GM18499 (cell line): Measurements from ENCODE around the gene MACROD2.

Experiments used
- ATAC-seq: cut with Tn5 transposase; IDR thresholded peaks from one replicate; pipeline ENCODE4 v1.9.1; 2021; ENCODE audit warnings: moderate number of reproducible peaks; ENCODE audit not compliant: insufficient read depth, unreplicated experiment

Gene MACROD2

DNA sequence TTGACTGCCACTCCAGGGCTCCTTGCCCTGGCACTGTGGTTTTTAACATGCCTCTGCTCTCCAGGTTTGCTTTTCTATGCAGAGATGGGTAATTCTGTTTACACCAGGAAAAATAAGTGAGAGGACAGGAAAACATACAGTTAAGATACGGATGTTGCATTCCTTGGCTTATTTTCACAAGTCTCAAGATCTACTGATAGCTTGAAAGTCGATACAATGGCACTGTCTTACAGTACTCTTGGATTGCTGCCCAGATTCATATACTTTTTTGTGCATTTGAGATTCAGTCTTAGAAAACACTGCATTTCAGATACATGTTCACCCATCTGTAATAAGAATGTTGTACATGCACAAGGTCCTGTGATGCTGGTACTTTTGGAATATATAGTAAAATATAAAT is 501.7 kb downstream of the MACROD2 start:
- ATAC-seq: no peak

DNA sequence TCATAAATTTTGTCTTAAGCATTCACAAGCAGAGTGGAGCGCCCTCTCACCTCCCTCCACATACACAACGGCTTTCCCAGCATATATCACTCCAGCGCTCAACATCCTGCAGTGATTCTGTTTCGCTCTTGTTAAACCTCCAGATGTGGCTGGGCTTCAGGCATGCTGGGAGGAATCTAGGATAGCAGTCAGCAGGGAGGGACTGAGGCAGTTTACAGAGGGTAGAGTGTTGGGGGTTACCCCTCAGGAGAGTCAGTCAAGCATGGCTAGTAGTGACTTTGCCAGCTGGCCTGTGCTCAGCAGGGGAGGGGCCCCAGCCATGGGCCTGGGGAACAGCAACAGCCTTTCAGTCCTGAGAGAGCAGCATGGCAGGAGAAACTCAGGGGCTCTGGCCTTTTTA is 503.5 kb downstream of the MACROD2 start:
- ATAC-seq: no peak

DNA sequence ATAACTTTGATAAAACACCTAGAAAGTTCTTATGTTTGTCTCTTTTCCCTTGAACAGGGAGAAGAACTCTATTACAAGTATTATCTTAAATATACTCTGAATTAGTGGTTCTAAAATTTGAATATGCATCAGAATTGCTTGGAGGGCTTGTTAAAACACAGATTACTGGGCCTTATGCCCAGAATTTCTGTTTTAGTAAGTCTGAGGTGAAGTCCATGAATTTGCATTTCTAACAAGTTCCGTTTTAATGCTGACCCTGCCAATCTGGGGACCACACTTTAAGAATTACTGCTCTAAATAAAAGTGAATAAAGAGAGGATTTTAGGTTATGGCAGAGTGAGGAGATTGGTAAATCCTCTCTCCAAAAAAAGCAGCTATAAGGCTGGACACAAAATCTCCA is 510.2 kb downstream of the MACROD2 start:
- ATAC-seq: no peak

DNA sequence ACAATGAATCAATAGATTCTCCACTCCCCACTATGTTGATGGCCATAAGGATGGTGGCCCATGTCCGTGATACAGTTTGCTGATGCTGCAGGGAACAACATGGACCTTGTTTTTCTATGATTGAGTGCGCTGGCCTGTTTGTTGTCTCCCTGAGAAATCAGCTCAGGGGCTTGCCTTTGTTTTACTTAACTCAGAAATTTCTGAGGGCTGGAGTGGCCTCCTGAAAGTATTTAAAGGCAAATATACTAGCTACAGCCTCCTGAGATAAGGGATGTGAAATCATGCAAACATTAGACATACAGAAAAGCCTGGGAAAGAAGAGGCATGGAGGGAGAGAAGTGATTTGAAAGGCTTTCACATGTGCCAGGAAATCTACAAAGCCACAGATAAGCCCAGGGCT is 512.4 kb downstream of the MACROD2 start:
- no peak for ATAC-seq

DNA sequence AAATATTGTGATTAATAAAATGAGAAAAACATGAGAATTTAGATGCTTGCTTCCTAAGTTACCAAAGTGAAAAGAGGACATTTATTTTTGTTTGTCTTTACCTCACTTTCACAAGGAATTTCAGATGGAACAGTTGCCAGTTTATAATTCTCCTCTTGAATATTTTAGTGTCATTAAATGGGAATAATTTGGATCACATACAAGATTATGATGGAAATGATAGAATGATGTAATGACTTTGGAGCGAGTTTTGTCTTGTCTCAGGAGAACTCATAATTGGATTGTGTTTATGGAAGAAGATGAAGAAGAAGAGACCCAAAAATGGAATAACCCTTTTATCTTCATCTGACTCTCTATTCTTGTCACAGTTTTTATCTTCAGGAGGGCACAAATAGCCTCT is 515.0 kb downstream of the MACROD2 start:
- ATAC-seq: no peak

DNA sequence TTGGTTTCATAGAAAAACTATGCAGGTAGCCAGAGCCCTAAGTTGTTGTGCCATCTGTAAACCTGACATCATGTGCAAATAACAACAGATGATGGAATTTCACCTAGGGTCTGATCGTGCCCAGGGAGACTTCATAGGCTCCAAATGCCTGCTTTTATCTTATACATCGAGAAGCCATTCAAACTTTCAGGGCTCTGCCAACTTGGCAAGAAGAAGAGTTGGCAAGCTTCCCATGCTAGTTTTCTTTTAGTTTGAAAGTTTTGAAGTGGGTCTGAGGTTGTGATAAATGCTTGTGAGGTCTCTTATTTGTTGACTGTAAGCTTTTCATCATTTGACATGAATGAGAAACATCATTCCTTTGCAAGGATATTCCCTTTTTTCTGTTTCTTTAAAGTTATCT is 517.5 kb downstream of the MACROD2 start:
- ATAC-seq: no peak

DNA sequence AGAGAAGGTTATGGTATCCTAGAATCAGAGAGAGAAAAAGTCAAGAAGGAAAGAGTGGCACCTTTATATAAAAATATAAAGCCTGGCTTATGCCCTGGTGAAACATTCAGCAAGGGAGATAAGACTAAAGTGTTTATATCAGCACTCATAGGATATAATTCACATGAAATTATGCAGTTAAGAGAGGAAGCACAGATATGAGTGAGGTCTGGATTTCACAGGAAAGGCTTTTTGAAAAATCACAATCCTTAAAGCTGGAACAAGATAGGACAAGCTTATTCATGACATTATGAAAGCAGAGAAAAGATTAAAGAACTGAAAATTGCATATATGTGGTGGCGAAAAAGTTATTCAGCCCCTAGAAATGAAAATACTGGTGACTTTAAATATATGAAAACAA is 523.3 kb downstream of the MACROD2 start:
- no peak for ATAC-seq

DNA sequence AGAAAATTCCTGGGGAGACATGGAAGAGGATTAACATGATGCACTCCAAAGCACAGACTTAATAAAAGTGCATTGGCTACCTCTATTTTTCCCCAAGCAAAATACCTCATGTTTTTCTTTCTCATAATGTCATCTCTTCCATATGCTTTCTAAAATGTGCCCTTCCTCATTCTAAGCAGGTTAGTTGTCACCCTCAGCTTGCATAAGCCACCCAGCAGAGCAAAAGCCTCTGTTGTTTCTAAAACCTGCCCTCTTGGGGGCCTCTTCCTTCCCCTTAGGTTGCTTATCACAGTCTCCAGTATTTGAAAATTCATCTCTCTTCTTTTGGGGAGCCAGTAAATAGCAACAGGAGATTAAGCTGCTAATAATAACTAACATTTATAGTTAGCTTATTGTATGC is 525.7 kb downstream of the MACROD2 start:
- no peak for ATAC-seq

DNA sequence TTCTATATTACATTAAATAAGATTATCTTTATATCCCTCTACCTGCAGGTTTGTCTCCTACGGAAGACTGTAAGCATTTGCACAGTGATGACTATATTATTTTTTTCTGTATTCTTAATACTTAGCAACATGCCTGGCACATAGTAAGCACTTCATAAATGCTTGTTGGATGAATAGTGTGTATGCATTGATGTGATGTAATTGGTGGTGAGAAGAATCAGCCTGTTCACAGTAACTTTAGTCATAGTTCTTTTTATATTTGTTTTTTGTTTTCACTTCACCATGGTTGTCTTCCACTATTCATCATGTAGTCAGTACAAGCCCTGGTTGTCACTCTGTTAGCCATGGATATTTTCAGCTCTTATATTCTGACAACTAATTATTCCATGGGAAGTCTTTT is 526.1 kb downstream of the MACROD2 start:
- no peak for ATAC-seq

DNA sequence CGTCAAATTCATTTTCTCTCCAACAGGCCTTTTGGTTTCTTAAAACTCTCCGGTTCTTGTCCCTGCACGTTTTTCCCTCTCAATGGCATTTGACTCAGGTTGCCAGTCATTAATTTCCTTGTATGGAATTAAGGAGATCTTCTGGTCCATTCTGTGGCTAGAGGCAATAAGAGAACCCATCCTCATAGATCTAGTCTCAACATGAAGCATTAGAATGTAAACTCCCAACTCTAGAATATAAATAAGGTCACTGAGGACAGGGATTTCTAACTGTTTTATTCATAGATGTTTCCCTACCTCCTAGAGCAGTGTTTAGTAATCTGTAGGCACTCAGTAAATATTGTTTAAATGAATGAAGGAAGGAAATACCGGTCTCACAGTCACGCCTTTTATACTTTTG is 527.3 kb downstream of the MACROD2 start:
- ATAC-seq: no peak

DNA sequence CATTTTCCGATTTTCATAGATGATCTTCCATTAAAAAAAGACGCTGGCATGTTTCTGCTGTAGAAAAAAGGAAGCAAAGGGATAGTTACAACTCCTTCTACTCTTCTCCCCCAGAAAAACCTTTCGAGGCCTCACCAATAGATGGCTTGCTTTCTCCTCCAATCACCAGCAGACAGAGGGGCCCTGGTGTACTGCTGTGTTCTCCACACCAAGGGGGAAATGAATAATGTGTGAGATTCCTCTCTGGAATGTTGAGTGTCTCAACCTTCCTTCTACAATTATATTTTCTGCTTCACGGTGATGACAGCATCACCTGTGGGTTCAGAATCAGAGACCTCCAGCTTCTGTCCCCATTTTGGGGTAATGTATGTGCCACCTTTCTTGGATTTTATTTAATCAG is 527.8 kb downstream of the MACROD2 start:
- ATAC-seq: no peak

DNA sequence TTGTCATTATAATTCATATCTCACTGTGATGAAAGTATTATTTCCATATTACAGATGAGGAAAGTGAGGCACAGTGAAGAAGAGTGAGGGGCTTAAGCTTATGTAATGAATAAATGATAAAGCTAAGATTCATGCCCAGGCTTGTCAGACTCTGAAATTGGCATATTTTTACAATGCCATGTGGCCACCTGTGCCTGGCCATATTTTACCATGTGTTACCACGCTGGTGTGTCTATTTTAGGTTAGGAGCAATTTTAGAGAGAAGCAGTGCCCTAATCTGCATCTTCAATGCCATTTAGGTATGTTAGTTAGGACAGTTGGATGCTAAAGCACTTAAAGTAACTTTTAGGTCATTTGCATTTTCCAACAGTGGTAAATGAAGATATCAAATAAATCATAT is 530.1 kb downstream of the MACROD2 start:
- no peak for ATAC-seq

DNA sequence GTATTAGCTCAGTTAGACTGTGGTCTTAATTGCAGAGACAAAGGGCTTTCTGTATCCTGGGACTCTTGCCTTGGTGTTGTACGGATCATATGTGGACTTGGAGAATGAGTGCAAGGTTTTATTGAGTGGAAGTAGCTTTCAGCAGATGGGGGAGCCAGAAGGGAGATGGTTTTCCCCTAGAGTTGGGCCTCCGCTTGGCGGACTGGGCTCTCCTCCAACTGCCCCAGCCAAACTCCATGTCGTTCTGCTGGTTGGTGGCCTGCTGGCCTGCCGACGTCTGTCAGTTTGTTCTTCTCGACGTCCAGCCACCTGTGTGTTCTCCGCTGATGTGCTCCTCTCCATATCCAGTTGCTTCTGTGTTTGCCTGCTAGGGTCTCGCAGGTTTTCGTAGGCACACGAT is 531.6 kb downstream of the MACROD2 start:
- no peak for ATAC-seq

DNA sequence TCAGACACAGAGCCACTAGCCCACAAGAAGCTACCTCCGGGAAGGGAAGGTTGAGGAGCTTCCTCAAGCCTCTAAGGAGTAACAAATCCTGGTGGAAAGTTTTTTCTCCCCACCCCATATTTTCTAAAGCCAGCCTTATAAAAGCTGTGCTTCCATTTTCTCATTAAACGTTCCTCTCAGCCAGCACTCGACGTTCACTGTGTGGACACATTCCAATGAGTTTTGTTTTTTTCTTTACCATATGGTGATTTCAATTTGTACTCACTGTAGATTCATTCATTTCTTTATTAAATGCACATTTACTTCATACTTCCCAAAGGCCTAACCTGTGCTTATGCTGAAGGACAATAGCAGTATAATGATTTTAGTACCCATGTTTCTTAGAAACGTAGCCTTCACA is 536.5 kb downstream of the MACROD2 start:
- no peak for ATAC-seq

DNA sequence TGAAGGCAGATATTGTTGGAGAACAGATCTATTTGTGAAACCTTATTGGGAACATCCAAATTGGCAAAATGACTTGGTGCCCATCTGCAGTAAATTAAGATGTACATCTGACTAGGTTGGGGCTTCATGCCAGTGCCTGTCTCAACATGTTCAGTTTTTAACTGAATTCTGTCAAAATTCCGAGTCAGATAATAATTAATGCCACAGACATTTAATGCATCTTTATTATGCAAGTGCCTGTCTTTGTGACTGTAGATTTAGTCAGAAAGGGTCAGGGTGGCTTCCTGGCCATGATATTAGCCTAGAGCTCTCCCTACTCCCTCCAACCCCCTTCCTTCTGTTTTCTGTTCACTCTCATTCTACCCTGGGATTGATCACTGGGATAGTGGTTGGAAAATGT is 541.4 kb downstream of the MACROD2 start:
- ATAC-seq: no peak

DNA sequence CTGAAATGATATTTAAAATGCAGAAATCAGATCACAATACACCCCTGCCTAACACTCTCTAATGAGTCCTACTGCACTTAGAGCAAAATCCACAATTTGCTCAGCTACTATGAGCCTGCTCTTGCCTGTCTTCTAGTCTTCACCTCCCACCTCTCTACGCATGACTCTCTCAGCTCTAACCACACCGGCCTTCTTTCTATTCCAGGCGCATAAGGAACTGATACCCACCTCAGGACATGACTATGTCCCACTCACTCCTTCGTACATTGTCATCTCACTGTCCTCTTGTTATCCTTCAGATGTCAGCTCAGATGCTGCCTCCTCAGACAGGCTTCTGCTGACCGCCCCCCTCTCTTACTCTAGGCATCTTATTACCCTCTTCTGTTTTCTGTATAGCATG is 543.1 kb downstream of the MACROD2 start:
- peak; percentile 91 for ATAC-seq

DNA sequence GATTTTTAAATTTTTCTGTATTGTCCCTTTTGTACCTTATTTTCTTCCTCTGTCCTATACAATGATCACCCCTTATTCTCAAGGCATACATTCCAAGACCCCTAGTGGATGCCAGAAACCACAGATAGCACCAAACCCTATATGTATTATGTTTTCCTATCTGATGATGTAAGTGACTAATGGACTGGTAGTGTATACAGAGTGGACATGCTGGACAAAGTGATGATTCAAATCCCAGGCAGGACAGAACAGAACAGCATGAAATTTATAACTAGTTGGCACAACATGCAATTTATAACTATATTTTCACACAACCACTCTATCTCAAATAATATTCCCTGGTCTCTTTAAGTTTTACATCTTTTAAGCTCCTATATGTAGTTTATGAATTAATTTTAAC is 547.7 kb downstream of the MACROD2 start:
- ATAC-seq: no peak

DNA sequence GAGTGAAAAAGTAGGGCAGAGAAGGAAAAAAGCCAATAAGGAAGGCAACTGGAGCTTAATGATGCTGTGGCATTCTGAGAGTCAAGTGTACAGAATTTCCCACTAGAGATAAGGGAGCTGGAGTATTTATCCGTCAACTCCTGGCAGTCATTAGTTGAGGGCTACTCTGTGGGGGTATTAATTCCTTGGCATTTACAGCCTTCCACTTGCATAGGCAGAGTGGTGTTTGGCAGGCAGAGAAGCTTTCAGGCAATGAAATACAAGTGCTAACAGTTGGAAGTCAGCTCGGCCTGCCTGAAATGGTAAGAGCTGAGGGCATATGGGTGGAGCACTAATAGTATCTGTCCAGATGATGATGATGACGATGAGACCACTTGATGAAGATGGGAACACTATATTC is 549.4 kb downstream of the MACROD2 start:
- ATAC-seq: no peak

DNA sequence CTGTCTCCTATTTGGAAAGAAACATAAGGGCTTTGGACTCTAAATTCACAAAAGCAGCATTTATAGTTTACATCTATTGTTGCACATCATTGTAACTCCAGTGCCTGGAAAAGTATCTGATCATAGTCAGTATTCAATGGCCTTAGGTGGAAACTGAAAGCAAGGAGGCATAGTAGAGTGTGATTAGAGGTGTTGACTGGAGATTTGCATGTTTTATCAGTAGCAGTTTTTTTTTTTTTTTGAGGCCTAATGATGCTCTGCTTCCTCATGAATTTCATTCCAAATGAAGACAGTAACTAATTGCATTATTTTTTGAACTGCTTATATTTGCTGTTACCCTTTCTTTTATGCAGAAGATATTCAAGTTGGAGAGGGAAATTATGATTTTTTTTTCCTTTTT is 555.3 kb downstream of the MACROD2 start:
- ATAC-seq: no peak

DNA sequence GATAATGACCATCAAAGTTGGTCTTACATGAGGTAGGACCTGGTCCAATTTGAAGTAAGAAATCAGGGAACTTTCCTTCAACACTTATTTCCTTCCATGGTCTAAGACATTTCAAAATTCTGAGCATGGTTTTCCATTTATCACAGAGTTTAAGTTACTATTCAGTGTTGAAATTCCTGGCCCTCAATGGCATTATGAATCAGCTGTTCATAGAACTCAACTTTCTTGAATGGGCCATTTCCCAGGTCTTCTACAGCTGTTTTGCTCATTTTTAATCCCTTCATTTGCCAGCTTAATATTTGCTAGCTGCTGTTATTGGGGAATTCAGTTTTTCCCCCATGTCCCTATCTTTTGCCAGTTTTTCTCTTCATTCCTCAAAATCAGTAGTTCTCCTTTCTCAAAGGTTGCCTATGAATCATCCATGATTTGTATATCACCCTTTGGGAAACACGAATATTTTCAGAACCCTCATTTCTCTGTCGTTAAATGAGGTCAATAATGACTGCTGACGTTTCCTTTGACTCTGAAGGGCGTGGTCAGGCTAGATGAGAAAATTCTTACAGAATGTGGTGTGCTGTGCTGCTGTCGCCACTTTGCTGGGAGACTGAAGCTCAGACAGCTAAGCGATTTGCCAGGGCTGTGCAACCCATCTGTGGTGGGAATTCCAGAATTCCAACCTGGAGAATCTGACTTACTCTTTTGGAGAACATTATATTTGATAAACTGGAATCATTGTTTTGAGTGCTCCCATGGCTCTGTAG is 558.6 kb downstream of the MACROD2 start:
- ATAC-seq: no peak

DNA sequence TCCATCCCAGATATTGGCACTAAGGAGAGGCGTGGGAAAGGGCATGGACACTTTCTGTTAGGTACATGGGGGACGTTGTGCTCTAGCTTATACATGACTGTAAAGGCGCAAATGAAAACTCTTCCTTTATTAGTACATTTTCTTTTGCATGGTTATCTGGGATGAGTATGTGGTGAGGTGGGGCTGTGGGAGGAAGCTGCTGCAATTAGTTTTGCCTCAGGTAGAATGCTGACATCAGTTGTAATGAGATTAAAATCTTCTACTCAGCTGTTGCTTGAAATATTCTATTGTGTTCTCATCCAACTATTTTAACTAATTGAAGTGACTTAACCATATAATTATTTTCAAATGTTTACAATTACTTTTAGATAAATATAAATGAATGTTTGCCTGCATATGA is 560.4 kb downstream of the MACROD2 start:
- no peak for ATAC-seq

DNA sequence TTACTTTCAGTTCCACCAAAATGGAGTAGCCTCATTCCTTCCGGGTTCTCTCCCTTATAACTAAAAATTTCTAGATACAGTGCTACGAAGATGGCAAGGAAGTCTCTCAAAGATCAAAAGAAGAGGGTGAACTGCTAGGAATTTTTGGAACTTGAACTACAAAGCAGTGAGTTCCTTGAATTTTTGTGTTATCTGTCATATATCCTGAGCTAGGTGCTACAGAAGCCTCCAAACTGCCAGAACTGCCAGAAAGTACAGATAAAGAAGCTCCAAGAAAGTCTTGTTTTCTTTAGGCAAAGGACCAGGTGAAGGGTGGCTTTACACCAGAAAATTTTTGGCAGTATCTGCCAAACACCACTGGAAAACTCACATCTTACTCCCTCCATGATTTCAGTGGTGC is 560.9 kb downstream of the MACROD2 start:
- ATAC-seq: no peak

DNA sequence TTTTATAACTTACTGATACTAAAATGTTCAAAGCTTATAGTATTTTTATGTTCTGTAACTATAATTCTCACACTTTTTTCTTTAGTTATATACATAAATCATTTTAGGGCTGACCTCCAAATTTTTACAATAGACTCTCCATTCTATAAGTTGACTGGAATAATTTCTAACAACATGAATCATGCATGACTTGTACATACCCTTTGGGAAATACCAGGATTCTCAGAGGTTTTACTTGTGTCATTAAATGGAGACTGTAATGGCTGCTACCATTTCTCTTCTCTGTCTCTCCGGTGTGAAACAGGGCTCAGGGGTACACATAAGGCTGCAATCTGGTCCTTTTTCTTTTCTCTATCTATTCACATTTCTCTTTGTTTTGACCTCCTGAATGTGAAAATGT is 564.3 kb downstream of the MACROD2 start:
- ATAC-seq: no peak
